A549 (cell line): ENCODE measurements around the gene SHC4. TPM values are rescaled to one million over a fixed set of nuclear protein-coding genes. Genes with fewer than 3 reads are reported as not detected.

ENCODE experiments used
- ATAC-seq, 2 experiments: fragments of 200-7000 bp in 1 of 2; fragments of >200 bp in 1 of 2; cut with Nextera tagmentation in 1 of 2; cut with Tn5 transposase in 1 of 2; 3 replicates each; pipeline versions ENCODE4 v1.8.0 to v1.9.1; 2018 to 2020; ENCODE audit warnings: mild to moderate bottlenecking in 1 of 2, moderate library complexity in 1 of 2
- CTCF ChIA-PET: fragments of 300-600 bp; sonication (Branson Sonifier 250); formaldehyde crosslinking; extraction: SDS; loops from one replicate; lab custom pipeline; 2021; ENCODE audit warnings: antibody characterized with exemption, inconsistent platforms; lab: Yijun Ruan, JAX
- POLR2A ChIA-PET: fragments of 350-600 bp; formaldehyde crosslinking; extraction: SDS; loops from one replicate; lab custom pipeline; 2021; ENCODE audit warnings: antibody characterized with exemption, inconsistent platforms; lab: Yijun Ruan, JAX
- DNase-seq, 2 experiments: peaks; one replicate each; pipeline versions ENCODE4 v3.0.0 to v3.0.0-alpha.2; 2011 to 2016; ENCODE audit warnings: low read depth in 1 of 2, low spot score in 1 of 2
- FAIRE-seq: peaks from 2 replicates; lab custom pipeline; 2011; peaks lifted over from hg19 to GRCh38; lab: Jason Lieb, UNC
- H3K27ac ChIP-seq, 2 experiments: fragments of >200 bp; sonication (Bioruptor Twin); formaldehyde crosslinking; 3 replicates each; pipeline ENCODE4 v1.5.1; 2016 to 2017
- H3K4me1 ChIP-seq: fragments of >200 bp; sonication (Bioruptor Twin); formaldehyde crosslinking; 3 replicates; pipeline ENCODE4 v1.6.1; 2016
- H3K4me2 ChIP-seq: fragments of >200 bp; sonication (Bioruptor Twin); formaldehyde crosslinking; 3 replicates; pipeline ENCODE4 v1.6.1; 2016
- H3K4me3 ChIP-seq: fragments of >200 bp; sonication (Bioruptor Twin); formaldehyde crosslinking; 3 replicates; pipeline ENCODE4 v1.5.1; 2016
- H3K9me3 ChIP-seq: fragments of >200 bp; sonication (Bioruptor Twin); formaldehyde crosslinking; 3 replicates; pipeline ENCODE4 v1.6.1; 2016
- BHLHE40 ChIP-seq: IDR thresholded peaks from 2 replicates; pipeline ENCODE4 v1.6.1; 2012; ENCODE audit warnings: low read depth, low read length, inconsistent platforms
- CBX2 ChIP-seq: fragments of 200-600 bp; sonication (generic); IDR thresholded peaks from 2 replicates; pipeline ENCODE4 v1.6.1; 2016; ENCODE audit warnings: low read depth, mild to moderate bottlenecking, borderline replicate concordance
- CEBPB ChIP-seq, 2 experiments: fragments of >200 bp in 1 of 2; sonication (Bioruptor Twin) in 1 of 2; formaldehyde crosslinking in 1 of 2; IDR thresholded peaks; 2 replicates each; pipeline ENCODE4 v1.6.1; 2012 to 2016
- CHD4 ChIP-seq: fragments of 200-600 bp; sonication (generic); IDR thresholded peaks from 2 replicates; pipeline ENCODE4 v1.6.1; 2016; ENCODE audit warnings: antibody characterized with exemption, mild to moderate bottlenecking, borderline replicate concordance
- EHMT2 ChIP-seq: fragments of 200-600 bp; sonication (generic); IDR thresholded peaks from 2 replicates; pipeline ENCODE4 v1.6.1; 2016; ENCODE audit warnings: antibody characterized with exemption, low read depth, mild to moderate bottlenecking, moderate library complexity
- FOSL2 ChIP-seq, 2 experiments: fragments of 450-650 bp in 1 of 2; fragments of >200 bp in 1 of 2; sonication (Bioruptor Twin) in 1 of 2; formaldehyde crosslinking; IDR thresholded peaks; 2 replicates each; pipeline versions ENCODE4 v1.5.0 to v1.6.1; 2016 to 2020; ENCODE audit warnings: mild to moderate bottlenecking in 1 of 2, moderate library complexity in 1 of 2
- HOXB13 ChIP-seq: fragments of 250-450 bp; sonication (Bioruptor Pico); IDR thresholded peaks from 2 replicates; pipeline ENCODE4 v1.5.0; 2020; ENCODE audit warnings: low read depth, mild to moderate bottlenecking, moderate library complexity
- JUNB ChIP-seq: fragments of >200 bp; sonication (Bioruptor Twin); formaldehyde crosslinking; IDR thresholded peaks from 2 replicates; pipeline ENCODE4 v1.6.1; 2016
- KDM5A ChIP-seq: fragments of 200-600 bp; sonication (generic); IDR thresholded peaks from 2 replicates; pipeline ENCODE4 v1.6.1; 2016; ENCODE audit warnings: antibody characterized with exemption, mild to moderate bottlenecking
- MYC ChIP-seq: IDR thresholded peaks from 2 replicates; pipeline ENCODE4 v1.6.1; 2012; ENCODE audit warnings: mild to moderate bottlenecking, inconsistent platforms, low read length, improper control_type of control experiment, borderline replicate concordance
- NFE2L2 ChIP-seq: fragments of 150-350 bp; conservative IDR thresholded peaks from 2 replicates; pipeline ENCODE4 v1.6.1; 2014; ENCODE audit warnings: low read length
- NR3C1 ChIP-seq: fragments of >200 bp; sonication (Bioruptor Twin); formaldehyde crosslinking; IDR thresholded peaks from 3 replicates; pipeline ENCODE4 v1.6.1; 2017
- POLR2AphosphoS2 ChIP-seq: conservative IDR thresholded peaks from 2 replicates; pipeline ENCODE4 v1.6.1; 2012; ENCODE audit warnings: low read length, improper control_type of control experiment, inconsistent platforms
- RAD21 ChIP-seq, 2 experiments: fragments of >200 bp in 1 of 2; sonication (Bioruptor Twin) in 1 of 2; formaldehyde crosslinking in 1 of 2; IDR thresholded peaks in 1 of 2; conservative IDR thresholded peaks in 1 of 2; 2 replicates in 1 of 2; 3 replicates in 1 of 2; pipeline ENCODE4 v1.6.1; 2012 to 2018; ENCODE audit warnings: inconsistent platforms in 1 of 2
- RNF2 ChIP-seq: fragments of 200-600 bp; sonication (generic); IDR thresholded peaks from 2 replicates; pipeline ENCODE4 v1.6.1; 2016; ENCODE audit warnings: low read depth, mild to moderate bottlenecking, antibody characterized with exemption, moderate library complexity, borderline replicate concordance
- SREBF2 ChIP-seq: fragments of 450-650 bp; IDR thresholded peaks from 2 replicates; pipeline ENCODE4 v1.6.1; 2014; ENCODE audit warnings: mild to moderate bottlenecking, moderate library complexity
- WGBS: methylation state at CpG from one replicate; pipeline ENCODE4 v1.1.6; 2017; ENCODE audit errors: missing lambda C conversion rate; 5-methylcytosine and 5-hydroxymethylcytosine counted together
- polyA plus RNA-seq, 4 experiments: library from polyadenylated mRNA; depleted of rRNA in 3 of 4; stranded (reverse); fragments of >200 nt; fragmentation: RNase III in 1 of 4; extraction: RNeasy Plus Mini Kit Qiagen cat#74134 plus additional on column Dnase treatment in 1 of 4; gene quantifications; 2 replicates in 3 of 4; 3 replicates in 1 of 4; pipeline ENCODE4 v1.2.3, GENCODE V29; 2011 to 2017
- TF ChIP-seq, protein P1 (sequence below): fragments of 250-450 bp; sonication (Bioruptor Pico); IDR thresholded peaks from 2 replicates; pipeline ENCODE4 v1.5.0; 2021; ENCODE audit warnings: mild to moderate bottlenecking, moderate library complexity, borderline replicate concordance
- TF ChIP-seq, protein P2 (sequence below): fragments of 250-450 bp; sonication (Bioruptor Pico); IDR thresholded peaks from 2 replicates; pipeline ENCODE4 v1.5.0; 2020; ENCODE audit warnings: low read depth, mild to moderate bottlenecking, moderate library complexity
- TF ChIP-seq, protein P3 (sequence below): fragments of 200-600 bp; sonication (generic); IDR thresholded peaks from 2 replicates; pipeline ENCODE4 v1.6.1; 2016; ENCODE audit warnings: antibody characterized with exemption, mild to moderate bottlenecking, moderate library complexity
- TF ChIP-seq, protein P4 (sequence below): IDR thresholded peaks from 2 replicates; pipeline ENCODE4 v1.6.1; 2012
- TF ChIP-seq, protein P5 (sequence below): fragments of 450-650 bp; IDR thresholded peaks from 2 replicates; pipeline ENCODE4 v1.6.1; 2014; ENCODE audit warnings: antibody characterized with exemption

SHC4 gene
- polyA plus RNA-seq, 2 of the 4 experiments (the other 2 are of a cell fraction) = 0.08 to 0.16 TPM

DNA sequence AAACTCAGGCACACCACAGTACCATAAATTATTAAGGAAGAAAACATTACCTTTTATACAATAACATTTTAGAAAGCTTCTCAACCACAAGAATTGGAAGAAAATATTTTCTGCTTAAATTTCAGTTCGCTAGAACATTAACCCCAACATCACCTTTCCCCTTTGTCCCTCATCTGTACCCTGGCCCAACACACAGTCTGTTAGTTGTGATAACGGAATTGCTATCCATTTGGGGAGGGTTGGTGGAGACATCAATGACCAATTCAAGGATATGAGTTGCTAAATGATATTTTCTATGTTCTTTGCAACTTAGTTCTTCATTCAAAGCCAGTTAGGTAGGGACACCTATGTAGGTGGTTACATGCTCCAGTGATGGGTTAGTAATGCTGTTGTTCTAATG is 80.0 kb downstream of the SHC4 start:
- DNase-seq = no peak
- Histone ChIP-seq H3K4me3 (no peak overlapping the region), H3K27ac (no peak overlapping the region)
- no peak for FAIRE-seq
- TF ChIP-seq MYC = no peak
- TF ChIP-seq EHMT2 = no peak
- TF ChIP-seq SREBF2 = no peak
- TF ChIP-seq BHLHE40 = no peak
- no peak for TF ChIP-seq CBX2
- no peak for TF ChIP-seq POLR2AphosphoS2
- TF ChIP-seq, protein P1, sequence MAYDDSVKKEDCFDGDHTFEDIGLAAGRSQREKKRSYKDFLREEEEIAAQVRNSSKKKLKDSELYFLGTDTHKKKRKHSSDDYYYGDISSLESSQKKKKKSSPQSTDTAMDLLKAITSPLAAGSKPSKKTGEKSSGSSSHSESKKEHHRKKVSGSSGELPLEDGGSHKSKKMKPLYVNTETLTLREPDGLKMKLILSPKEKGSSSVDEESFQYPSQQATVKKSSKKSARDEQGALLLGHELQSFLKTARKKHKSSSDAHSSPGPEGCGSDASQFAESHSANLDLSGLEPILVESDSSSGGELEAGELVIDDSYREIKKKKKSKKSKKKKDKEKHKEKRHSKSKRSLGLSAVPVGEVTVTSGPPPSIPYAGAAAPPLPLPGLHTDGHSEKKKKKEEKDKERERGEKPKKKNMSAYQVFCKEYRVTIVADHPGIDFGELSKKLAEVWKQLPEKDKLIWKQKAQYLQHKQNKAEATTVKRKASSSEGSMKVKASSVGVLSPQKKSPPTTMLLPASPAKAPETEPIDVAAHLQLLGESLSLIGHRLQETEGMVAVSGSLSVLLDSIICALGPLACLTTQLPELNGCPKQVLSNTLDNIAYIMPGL (CRISPR knock-in tag) = no peak
- no peak for TF ChIP-seq CHD4
- TF ChIP-seq, protein P2, sequence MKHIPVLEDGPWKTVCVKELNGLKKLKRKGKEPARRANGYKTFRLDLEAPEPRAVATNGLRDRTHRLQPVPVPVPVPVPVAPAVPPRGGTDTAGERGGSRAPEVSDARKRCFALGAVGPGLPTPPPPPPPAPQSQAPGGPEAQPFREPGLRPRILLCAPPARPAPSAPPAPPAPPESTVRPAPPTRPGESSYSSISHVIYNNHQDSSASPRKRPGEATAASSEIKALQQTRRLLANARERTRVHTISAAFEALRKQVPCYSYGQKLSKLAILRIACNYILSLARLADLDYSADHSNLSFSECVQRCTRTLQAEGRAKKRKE = no peak
- no peak for TF ChIP-seq RNF2
- no peak for TF ChIP-seq CEBPB (IDR thresholded peaks at IDR 0.05)
- TF ChIP-seq, all 56 proteins: peak for 0
- 61% methylated on average over 2 of the region's 2 CpGs for WGBS
- ChIA-PET POLR2A (no interaction called here), CTCF (no interaction called here)
- no peaks in the 10 kb centered on the region for H3K9me3 ChIP-seq
- no peak overlapping the region for H3K4me2 ChIP-seq
- H3K4me1 ChIP-seq = peaks cover 20% of the 10 kb centered on the region; the same call in 2 of the 3 replicates
- no peak for ATAC-seq

DNA sequence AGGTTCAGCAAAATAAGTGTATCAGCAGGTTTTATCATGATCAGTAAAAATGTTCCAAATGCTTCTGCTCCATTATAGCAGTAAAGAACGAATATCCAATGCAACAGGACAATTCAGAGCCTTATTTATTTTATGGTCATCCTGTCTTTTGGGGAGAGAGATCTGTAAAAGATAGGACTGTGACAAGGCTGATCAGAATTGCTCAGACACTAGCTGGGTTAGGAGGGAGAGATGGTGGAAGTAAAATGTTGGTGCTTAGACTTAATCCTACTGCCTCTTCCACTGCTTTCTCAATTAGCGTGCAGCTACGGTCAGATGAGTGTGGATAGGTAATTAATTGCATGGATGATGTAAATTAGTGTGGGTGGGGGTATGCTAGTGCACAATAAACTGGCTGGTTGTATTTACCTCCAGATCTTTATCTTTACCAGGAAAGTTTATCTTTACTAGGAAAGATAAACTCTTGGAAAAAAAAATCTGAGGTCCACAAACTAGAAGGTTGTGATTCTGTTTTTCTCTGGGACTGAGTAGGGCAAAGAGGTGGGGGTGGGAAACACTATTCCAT is 83.6 kb downstream of the SHC4 start:
- peak overlapping the region; percentile 87 for H3K4me2 ChIP-seq
- 80% methylated on average over 3 of the region's 3 CpGs for WGBS
- TF ChIP-seq, protein P3, sequence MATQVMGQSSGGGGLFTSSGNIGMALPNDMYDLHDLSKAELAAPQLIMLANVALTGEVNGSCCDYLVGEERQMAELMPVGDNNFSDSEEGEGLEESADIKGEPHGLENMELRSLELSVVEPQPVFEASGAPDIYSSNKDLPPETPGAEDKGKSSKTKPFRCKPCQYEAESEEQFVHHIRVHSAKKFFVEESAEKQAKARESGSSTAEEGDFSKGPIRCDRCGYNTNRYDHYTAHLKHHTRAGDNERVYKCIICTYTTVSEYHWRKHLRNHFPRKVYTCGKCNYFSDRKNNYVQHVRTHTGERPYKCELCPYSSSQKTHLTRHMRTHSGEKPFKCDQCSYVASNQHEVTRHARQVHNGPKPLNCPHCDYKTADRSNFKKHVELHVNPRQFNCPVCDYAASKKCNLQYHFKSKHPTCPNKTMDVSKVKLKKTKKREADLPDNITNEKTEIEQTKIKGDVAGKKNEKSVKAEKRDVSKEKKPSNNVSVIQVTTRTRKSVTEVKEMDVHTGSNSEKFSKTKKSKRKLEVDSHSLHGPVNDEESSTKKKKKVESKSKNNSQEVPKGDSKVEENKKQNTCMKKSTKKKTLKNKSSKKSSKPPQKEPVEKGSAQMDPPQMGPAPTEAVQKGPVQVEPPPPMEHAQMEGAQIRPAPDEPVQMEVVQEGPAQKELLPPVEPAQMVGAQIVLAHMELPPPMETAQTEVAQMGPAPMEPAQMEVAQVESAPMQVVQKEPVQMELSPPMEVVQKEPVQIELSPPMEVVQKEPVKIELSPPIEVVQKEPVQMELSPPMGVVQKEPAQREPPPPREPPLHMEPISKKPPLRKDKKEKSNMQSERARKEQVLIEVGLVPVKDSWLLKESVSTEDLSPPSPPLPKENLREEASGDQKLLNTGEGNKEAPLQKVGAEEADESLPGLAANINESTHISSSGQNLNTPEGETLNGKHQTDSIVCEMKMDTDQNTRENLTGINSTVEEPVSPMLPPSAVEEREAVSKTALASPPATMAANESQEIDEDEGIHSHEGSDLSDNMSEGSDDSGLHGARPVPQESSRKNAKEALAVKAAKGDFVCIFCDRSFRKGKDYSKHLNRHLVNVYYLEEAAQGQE = no peak
- TF ChIP-seq, protein P4, sequence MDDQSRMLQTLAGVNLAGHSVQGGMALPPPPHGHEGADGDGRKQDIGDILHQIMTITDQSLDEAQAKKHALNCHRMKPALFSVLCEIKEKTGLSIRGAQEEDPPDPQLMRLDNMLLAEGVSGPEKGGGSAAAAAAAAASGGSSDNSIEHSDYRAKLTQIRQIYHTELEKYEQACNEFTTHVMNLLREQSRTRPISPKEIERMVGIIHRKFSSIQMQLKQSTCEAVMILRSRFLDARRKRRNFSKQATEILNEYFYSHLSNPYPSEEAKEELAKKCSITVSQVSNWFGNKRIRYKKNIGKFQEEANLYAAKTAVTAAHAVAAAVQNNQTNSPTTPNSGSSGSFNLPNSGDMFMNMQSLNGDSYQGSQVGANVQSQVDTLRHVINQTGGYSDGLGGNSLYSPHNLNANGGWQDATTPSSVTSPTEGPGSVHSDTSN = no peak
- TF ChIP-seq FOSL2 (IDR thresholded peaks at IDR 0.05) = no peak
- TF ChIP-seq FOSL2 (CRISPR knock-in tag; IDR thresholded peaks at IDR 0.05) = no peak
- no peak for TF ChIP-seq CHD4
- no peak for TF ChIP-seq MYC
- TF ChIP-seq CBX2 = no peak
- TF ChIP-seq, protein P5, sequence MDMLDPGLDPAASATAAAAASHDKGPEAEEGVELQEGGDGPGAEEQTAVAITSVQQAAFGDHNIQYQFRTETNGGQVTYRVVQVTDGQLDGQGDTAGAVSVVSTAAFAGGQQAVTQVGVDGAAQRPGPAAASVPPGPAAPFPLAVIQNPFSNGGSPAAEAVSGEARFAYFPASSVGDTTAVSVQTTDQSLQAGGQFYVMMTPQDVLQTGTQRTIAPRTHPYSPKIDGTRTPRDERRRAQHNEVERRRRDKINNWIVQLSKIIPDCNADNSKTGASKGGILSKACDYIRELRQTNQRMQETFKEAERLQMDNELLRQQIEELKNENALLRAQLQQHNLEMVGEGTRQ = no peak
- TF ChIP-seq NFE2L2 = no peak
- no peak for TF ChIP-seq NR3C1
- TF ChIP-seq BHLHE40 = no peak
- no peak for TF ChIP-seq HOXB13 (CRISPR knock-in tag)
- TF ChIP-seq KDM5A = no peak
- TF ChIP-seq RAD21 (conservative IDR thresholded peaks at IDR 0.05 in 1 of 2, IDR thresholded peaks at IDR 0.05 in 1 of 2) = no peak
- TF ChIP-seq JUNB = no peak
- peaks cover 15% of the 10 kb centered on the region; the same call in 1 of the 3 replicates for H3K4me1 ChIP-seq
- no peak for ATAC-seq
- no peaks in the 10 kb centered on the region for H3K9me3 ChIP-seq
- CTCF ChIA-PET = interaction anchor here (1.0 to 1.8 kb wide), 3 partner anchors 9 to 85 kb away, joined by 3 to 7 read pairs (median 5); no protein-coding TSS in a partner anchor
- no peak overlapping the region for H3K4me3 ChIP-seq
- POLR2A ChIA-PET = no interaction called here
- no peak overlapping the region for H3K27ac ChIP-seq
- FAIRE-seq = no peak
- DNase-seq = no peak
